Choroid plexus epithelial cell (primary cell): Measurements from ENCODE around the gene CYBB.

Source experiments
- DNase-seq: peaks from one replicate; pipeline ENCODE4 v3.0.0-alpha.2; 2010; ENCODE audit warnings: low read depth
- H3K4me3 ChIP-seq: 2 replicates; pipeline ENCODE4 v1.5.1; 2011; ENCODE audit warnings: low read depth, mild to moderate bottlenecking, control low read depth, low read length, moderate library complexity
- CTCF ChIP-seq: conservative IDR thresholded peaks from 2 replicates; pipeline ENCODE4 v1.5.1; 2011; ENCODE audit warnings: low read depth, mild to moderate bottlenecking, control low read depth, inconsistent platforms, low read length, moderate library complexity

The CYBB gene

GRCh38 chrX:37825215-37825842 lies 45.5 kb downstream of the CYBB start:
- DNase-seq, result peak; percentile 62

GRCh38 chrX:37829721-37830120 lies 49.9 kb downstream of the CYBB start:
- DNase-seq, result no peak
- no peak for TF ChIP-seq CTCF
- no peak overlapping the region for H3K4me3 ChIP-seq

More at GRCh38 chrX:37825215-37825842, 45.5 kb downstream of the CYBB start:
- no peak overlapping the region for H3K4me3 ChIP-seq
- peak; percentile 82 for TF ChIP-seq CTCF

- TF ChIP-seq CTCF, result no peak
Observed at GRCh38 chrX:37830371-37830770, 50.5 kb downstream of the CYBB start.

GRCh38 chrX:37834937-37835336 lies 55.1 kb downstream of the CYBB start:
- H3K4me3 ChIP-seq, result no peak overlapping the region
- no peak for DNase-seq
- no peak for TF ChIP-seq CTCF

More at GRCh38 chrX:37830371-37830770, 50.5 kb downstream of the CYBB start:
- no peak for DNase-seq
- H3K4me3 ChIP-seq, result no peak overlapping the region

- TF ChIP-seq CTCF, result no peak
- no peak for DNase-seq
- H3K4me3 ChIP-seq, result no peak overlapping the region
Observed at GRCh38 chrX:37840931-37841330, 61.1 kb downstream of the CYBB start.

GRCh38 chrX:37844622-37845021 lies 64.8 kb downstream of the CYBB start:
- no peak for TF ChIP-seq CTCF

GRCh38 chrX:37846141-37846540 lies 66.3 kb downstream of the CYBB start:
- no peak for TF ChIP-seq CTCF
- peak; percentile 28 for DNase-seq
- H3K4me3 ChIP-seq, result peak overlapping the region; percentile 33

More at GRCh38 chrX:37844622-37845021, 64.8 kb downstream of the CYBB start:
- no peak for DNase-seq
- no peak overlapping the region for H3K4me3 ChIP-seq
